AML-193 (cell line): Measurements from ENCODE around the gene SCRN3.
"Not testable (repeated sequence)": the region's sequence is repeated elsewhere in the genome, so short reads cannot be mapped to it uniquely, and the experiment has no call there.

Experiments
- DNase-seq, 2 experiments: peaks; one replicate each; lab custom pipeline; 2025; lab: John Stamatoyannopoulos, UW

Gene SCRN3

GRCh38 chr2:174395284-174395968 lies at the start of gene SCRN3:
SCRN3 (plus strand) TSS chr2:174395730; CDS start chr2:174398284, 2,554 bp downstream.
- DNase-seq = peak; percentile 61 to 63

GRCh38 chr2:174350018-174350417 lies 45.5 kb upstream of the SCRN3 start:
- DNase-seq = peak; percentile 11 to 15

GRCh38 chr2:174350593-174351181 lies 44.8 kb upstream of the SCRN3 start:
- no peak for DNase-seq

GRCh38 chr2:174353004-174353403 lies 42.5 kb upstream of the SCRN3 start:
- no peak for DNase-seq

GRCh38 chr2:174356347-174356746 lies 39.2 kb upstream of the SCRN3 start:
- no peak for DNase-seq

GRCh38 chr2:174359663-174360062 lies 35.9 kb upstream of the SCRN3 start:
- DNase-seq = not testable (repeated sequence)

- DNase-seq = no peak
Measured at GRCh38 chr2:174362949-174363348, 32.6 kb upstream of the SCRN3 start.

GRCh38 chr2:174363492-174364225 lies 31.9 kb upstream of the SCRN3 start:
- DNase-seq = not testable (repeated sequence)

GRCh38 chr2:174364628-174365027 lies 30.9 kb upstream of the SCRN3 start:
- no peak for DNase-seq

GRCh38 chr2:174365571-174365970 lies 30.0 kb upstream of the SCRN3 start:
- no peak for DNase-seq

GRCh38 chr2:174368691-174369090 lies 26.8 kb upstream of the SCRN3 start:
- no peak for DNase-seq

GRCh38 chr2:174376967-174377366 lies 18.6 kb upstream of the SCRN3 start:
- DNase-seq = no peak

GRCh38 chr2:174383796-174384195 lies 11.7 kb upstream of the SCRN3 start:
- DNase-seq = peak; percentile 17 to 30

GRCh38 chr2:174385201-174385600 lies 10.3 kb upstream of the SCRN3 start:
- no peak for DNase-seq

- DNase-seq = not testable (repeated sequence)
Measured at GRCh38 chr2:174388706-174389105, 6.8 kb upstream of the SCRN3 start.

GRCh38 chr2:174389542-174389941 lies 6.0 kb upstream of the SCRN3 start:
- DNase-seq = no peak

- not testable (repeated sequence) for DNase-seq
Measured at GRCh38 chr2:174390303-174390702, 5.2 kb upstream of the SCRN3 start.

GRCh38 chr2:174392706-174393105 lies 2.8 kb upstream of the SCRN3 start:
- DNase-seq = no peak

- DNase-seq = no peak
Measured at GRCh38 chr2:174395969-174396630, 570 bp downstream of the SCRN3 start.

GRCh38 chr2:174397773-174398172 lies 2.2 kb downstream of the SCRN3 start:
- no peak for DNase-seq

- no peak for DNase-seq
Measured at GRCh38 chr2:174399171-174399570, 3.6 kb downstream of the SCRN3 start.

GRCh38 chr2:174400853-174401252 lies 5.3 kb downstream of the SCRN3 start:
- no peak for DNase-seq

GRCh38 chr2:174403628-174404027 lies 8.1 kb downstream of the SCRN3 start:
- DNase-seq = no peak
